Fibroblast of villous mesenchyme (primary cell): ENCODE results near the gene ABCC10. TPM values are rescaled to one million over a fixed set of nuclear protein-coding genes. Genes with fewer than 3 reads are reported as not detected.

Source experiments
- DNase-seq: peaks from one replicate; pipeline ENCODE4 v3.0.0-alpha.2; 2010; ENCODE audit warnings: low read depth
- H3K4me3 ChIP-seq: 2 replicates; pipeline ENCODE4 v1.5.1; 2011; ENCODE audit warnings: low read depth, mild to moderate bottlenecking, low read length
- CTCF ChIP-seq: IDR thresholded peaks from 2 replicates; pipeline ENCODE4 v1.5.1; 2012; ENCODE audit warnings: low read depth, mild to moderate bottlenecking, low read length; ENCODE audit not compliant: insufficient read depth
- total RNA-seq: library from RNA; depleted of rRNA; stranded (reverse); fragments of >200 nt; gene quantifications from 2 replicates; pipeline ENCODE4 v1.2.3, GENCODE V29; 2012

ABCC10 gene
- total RNA-seq, 1 donor = 31.1 TPM

- H3K4me3 ChIP-seq = no peak overlapping the region
- no peak for DNase-seq
- TF ChIP-seq CTCF = no peak
Observed at GRCh38 chr6:43489277-43490072, 62.1 kb downstream of the ABCC10 start.

GRCh38 chr6:43490523-43490939 lies 63.2 kb downstream of the ABCC10 start:
- TF ChIP-seq CTCF = no peak
- no peak for DNase-seq

GRCh38 chr6:43491750-43492661 lies 64.7 kb downstream of the ABCC10 start:
- DNase-seq = peak; percentile 68
- H3K4me3 ChIP-seq = peak overlapping the region; percentile 4
- no peak for TF ChIP-seq CTCF

More at GRCh38 chr6:43490523-43490939, 63.2 kb downstream of the ABCC10 start:
- no peak overlapping the region for H3K4me3 ChIP-seq

- DNase-seq = no peak
- TF ChIP-seq CTCF = no peak
- peak overlapping the region; percentile 4 for H3K4me3 ChIP-seq
Observed at GRCh38 chr6:43492673-43493072, 65.3 kb downstream of the ABCC10 start.

GRCh38 chr6:43493230-43493629 lies 65.9 kb downstream of the ABCC10 start:
- DNase-seq = no peak
- no peak overlapping the region for H3K4me3 ChIP-seq
- TF ChIP-seq CTCF = no peak

- no peak for DNase-seq
- no peak for TF ChIP-seq CTCF
- no peak overlapping the region for H3K4me3 ChIP-seq
Observed at GRCh38 chr6:43493833-43494232, 66.5 kb downstream of the ABCC10 start.
